GM06990 (cell line): ENCODE measurements around the gene KCNN3.
A peak's percentile ranks its signal among the peaks of the same experiment; 100 is the strongest.

Source experiments
- DNase-seq: peaks from one replicate; pipeline ENCODE4 v3.0.0-alpha.2; 2011; ENCODE audit not compliant: insufficient read length; ENCODE audit errors: extremely low read depth
- H3K27me3 ChIP-seq: replicated peaks from 2 replicates; pipeline ENCODE4 v1.6.0; 2011; ENCODE audit warnings: low read length; ENCODE audit not compliant: control insufficient read depth, insufficient read depth
- H3K36me3 ChIP-seq: 2 replicates; pipeline ENCODE4 v1.5.1; 2011; ENCODE audit warnings: low read length; ENCODE audit not compliant: control insufficient read depth, insufficient read depth
- H3K4me3 ChIP-seq: replicated peaks from 2 replicates; pipeline ENCODE4 v1.5.1; 2011; ENCODE audit warnings: low read depth, mild to moderate bottlenecking, control low read depth, low read length
- TF ChIP-seq, protein P1 (sequence below): IDR thresholded peaks from 2 replicates; pipeline ENCODE4 v1.5.1; 2011; ENCODE audit warnings: low read length, control low read depth, mild to moderate bottlenecking, inconsistent platforms; ENCODE audit not compliant: insufficient read depth, poor library complexity, severe bottlenecking

Gene KCNN3

DNA sequence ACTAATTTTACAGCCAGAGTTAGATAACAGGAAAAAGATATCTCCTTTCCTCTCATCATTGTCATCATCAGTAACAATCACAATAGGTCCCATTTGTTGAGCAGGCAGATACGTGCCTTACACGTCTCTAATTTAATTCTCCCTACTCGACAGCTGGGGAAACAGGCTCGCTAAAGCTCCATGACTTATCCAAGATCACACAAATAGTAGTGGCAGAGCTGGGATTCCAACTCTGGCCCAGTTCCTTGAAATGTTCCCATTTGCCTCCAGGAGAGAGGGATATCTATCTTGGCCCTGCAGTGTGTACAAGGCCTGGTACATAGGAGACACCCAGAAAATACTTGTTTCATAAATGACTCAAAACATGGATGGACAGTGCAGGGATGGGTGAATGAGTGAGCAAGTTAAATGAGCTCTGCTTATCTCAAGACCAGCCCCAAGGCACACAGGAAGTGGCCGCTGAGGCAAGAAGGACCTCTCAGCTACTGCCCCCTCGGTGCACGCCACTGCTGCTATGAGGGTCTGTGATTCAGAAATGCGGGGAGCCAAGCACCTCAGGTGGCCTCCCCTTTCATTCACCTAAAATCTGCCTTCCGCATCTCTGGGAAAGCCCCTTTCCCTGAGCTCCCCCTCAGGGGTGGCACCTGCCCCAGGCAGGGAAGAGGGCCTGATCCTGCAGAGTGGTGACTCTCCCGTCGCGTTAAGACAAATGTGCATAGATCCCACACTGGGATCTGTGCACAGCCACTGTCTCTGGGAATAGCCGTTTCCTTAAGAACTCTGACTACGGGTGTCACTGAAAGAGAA lies 3.6 kb downstream of the KCNN3 start:
- TF ChIP-seq, protein P1, sequence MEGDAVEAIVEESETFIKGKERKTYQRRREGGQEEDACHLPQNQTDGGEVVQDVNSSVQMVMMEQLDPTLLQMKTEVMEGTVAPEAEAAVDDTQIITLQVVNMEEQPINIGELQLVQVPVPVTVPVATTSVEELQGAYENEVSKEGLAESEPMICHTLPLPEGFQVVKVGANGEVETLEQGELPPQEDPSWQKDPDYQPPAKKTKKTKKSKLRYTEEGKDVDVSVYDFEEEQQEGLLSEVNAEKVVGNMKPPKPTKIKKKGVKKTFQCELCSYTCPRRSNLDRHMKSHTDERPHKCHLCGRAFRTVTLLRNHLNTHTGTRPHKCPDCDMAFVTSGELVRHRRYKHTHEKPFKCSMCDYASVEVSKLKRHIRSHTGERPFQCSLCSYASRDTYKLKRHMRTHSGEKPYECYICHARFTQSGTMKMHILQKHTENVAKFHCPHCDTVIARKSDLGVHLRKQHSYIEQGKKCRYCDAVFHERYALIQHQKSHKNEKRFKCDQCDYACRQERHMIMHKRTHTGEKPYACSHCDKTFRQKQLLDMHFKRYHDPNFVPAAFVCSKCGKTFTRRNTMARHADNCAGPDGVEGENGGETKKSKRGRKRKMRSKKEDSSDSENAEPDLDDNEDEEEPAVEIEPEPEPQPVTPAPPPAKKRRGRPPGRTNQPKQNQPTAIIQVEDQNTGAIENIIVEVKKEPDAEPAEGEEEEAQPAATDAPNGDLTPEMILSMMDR, result no peak
- no peak for DNase-seq
- Histone ChIP-seq H3K36me3 (no peaks in the 10 kb centered on the region), H3K27me3 (no peaks in the 10 kb centered on the region), H3K4me3 (peak overlapping the region; percentile 66)

DNA sequence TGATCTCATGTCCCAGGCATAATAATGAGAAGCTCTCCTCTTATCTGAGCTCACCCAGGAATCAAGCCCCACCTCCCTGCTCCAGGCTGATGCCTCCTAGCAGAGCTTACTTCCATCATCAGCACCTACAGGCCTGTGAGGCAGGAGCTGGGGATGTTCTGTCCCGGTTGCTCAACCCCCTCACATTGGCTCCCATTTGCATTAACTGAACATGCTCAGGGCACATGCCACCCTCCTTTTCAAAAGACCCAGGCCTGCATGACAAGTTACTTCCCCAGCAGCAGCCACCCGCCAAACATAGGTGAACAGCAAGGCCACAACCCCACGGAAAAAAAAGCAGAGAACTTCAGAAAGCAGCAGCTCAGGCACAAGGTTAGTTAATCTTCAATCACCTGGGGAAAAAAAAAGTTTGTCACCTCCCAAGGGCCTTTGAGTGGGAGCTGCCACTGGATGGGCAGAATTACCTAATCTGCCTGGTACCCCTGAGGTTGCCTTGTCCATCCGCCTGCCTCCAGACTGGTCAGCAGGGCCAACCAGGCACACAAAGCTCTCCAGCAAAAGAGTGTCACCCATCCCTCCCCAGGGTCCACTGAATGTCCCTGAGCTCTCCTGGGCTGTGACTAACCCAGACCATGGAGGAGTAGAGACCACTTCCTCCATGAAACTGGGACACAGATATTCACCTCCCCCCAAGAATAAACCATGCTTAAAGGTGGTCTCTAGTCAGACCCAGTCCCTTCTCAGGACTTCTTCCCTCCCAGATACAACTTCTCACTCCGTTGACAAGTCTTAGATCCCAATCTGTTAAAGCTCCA lies 4.4 kb downstream of the KCNN3 start:
- Histone ChIP-seq H3K4me3 (0 out of 2 replicates have a peak overlapping the region, but pooled peaks have one; percentile 9), H3K27me3 (no peaks in the 10 kb centered on the region), H3K36me3 (no peaks in the 10 kb centered on the region)
- no peak for DNase-seq
- TF ChIP-seq, protein P1, result no peak

DNA sequence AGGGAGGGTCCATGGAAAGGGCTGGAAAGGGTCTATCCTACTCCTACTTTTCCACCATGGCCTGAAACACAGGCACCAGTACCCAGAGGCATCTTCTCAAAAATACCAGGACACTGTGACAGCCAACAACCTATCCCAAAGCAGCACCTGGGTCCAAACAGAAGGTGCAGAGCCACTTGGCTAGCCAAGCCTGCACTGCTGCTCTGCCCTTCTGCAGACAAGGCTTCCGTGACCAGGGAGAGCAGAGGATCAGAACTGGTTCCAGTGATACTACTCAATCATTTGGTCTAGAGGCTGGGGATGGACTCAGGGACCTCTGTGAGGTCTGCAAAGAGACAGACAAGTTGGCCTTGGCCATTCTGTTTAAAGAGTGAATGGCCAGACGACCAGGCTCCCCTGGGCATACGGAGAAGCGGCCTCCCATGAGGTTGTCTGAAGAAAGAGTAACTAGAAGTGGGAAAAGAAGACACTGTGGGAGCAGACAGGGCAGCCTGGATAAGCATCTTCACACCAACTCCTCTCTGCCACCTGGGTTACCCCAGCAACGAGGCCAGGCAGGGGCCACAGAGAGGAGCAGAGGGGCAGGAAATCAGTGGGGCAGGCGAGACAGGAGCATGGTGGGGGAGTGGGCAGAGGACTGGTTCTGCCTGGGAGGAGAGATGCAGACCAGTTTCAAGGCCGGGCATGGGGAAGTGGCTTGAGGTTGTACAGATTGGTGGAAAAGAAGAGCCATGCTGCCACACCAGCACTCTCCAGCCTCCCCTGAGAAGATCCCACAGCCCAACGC lies 5.7 kb downstream of the KCNN3 start:
- no peaks in the 10 kb centered on the region for H3K36me3 ChIP-seq
- no peaks in the 10 kb centered on the region for H3K27me3 ChIP-seq
- DNase-seq, result no peak
- H3K4me3 ChIP-seq, result no peak overlapping the region
- TF ChIP-seq, protein P1, result no peak

DNA sequence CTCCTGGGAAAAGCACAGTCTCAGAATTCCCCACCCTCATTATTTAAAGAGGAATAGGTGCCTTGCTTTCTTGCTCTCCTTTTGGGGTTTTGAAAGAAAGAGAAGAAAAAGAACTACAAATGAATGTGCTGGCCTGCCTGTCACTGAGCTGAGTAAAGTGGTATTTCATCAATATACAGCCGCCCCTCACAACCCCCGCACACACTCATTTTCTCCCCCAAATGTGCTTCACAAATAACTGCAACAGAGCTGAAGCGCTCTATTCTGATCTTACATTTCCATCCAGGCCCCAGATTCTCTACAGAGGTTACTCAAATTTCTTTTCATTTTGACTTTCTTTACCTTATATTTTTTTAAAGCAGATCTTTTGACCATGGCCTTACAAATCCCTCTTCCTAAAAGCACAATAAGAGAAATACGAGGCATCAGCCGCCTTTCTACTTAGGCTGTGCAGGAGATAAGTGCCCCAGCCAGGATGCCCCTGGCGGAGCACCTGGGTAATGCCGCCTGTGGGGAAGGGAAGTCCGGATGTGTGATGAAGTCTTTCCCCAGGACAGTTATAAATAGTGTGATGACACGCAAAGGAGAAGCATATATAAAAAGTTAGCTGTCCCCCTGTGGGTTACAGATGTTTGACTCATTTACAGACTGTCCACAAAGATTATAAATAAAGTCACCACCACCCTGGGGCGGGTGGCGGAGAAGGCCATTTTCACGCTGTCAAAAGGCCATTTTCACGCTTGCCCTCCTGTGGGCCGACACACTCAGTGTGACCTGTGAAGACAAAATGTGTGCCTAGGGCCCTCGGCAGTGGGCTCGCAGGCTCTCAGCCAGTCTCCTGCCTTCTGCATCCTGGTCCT lies 6.5 kb downstream of the KCNN3 start:
- TF ChIP-seq, protein P1, result peak; percentile 87
- peak; percentile 86 for DNase-seq
- H3K36me3 ChIP-seq, result no peaks in the 10 kb centered on the region
- no peak overlapping the region; the same call in 1 of the 2 replicates for H3K4me3 ChIP-seq
- no peaks in the 10 kb centered on the region for H3K27me3 ChIP-seq

DNA sequence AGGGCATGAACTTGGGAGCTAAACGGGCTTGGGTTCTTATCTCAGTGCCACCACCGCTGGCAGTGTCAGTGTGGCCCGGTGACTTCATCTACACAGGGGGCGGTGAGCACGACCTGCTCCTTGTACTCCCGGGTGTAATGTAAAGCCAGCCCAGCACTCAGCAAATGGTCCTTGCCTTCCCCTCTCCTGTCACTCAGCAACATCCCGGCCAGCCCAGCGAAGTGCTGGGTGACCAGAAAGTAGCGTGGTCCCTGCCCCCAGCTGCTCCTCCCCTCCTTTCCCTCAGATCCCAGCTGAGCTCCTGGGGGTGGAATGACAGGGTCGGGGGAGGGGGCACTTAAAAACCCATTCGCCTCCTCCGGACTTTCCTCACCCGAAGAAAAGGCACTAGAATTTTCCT lies 7.2 kb downstream of the KCNN3 start:
- H3K27me3 ChIP-seq, result no peaks in the 10 kb centered on the region
- no peaks in the 10 kb centered on the region for H3K36me3 ChIP-seq
- no peak for DNase-seq
- TF ChIP-seq, protein P1, result no peak
- no peak overlapping the region; the same call in 1 of the 2 replicates for H3K4me3 ChIP-seq
